Measurements from ENCODE around the gene GOSR2.

GRCh38 chr17:46942441-46943217 is 19.7 kb downstream of the GOSR2 start:
- peak; percentile 94 for TF ChIP-seq CTCF (conservative IDR thresholded peaks at IDR 0.05)
- TF ChIP-seq EZH2 (IDR thresholded peaks at IDR 0.05; ENCODE audit: low read depth), result no peak
